ENCODE measurements around the gene CNTNAP2. TPM values are rescaled to one million over a fixed set of nuclear protein-coding genes. Genes with fewer than 3 reads are reported as not detected.

CNTNAP2 gene
- total and polyA plus RNA-seq, 2 of the 4 experiments (the other 2 are of a cell fraction), result not detected

DNA sequence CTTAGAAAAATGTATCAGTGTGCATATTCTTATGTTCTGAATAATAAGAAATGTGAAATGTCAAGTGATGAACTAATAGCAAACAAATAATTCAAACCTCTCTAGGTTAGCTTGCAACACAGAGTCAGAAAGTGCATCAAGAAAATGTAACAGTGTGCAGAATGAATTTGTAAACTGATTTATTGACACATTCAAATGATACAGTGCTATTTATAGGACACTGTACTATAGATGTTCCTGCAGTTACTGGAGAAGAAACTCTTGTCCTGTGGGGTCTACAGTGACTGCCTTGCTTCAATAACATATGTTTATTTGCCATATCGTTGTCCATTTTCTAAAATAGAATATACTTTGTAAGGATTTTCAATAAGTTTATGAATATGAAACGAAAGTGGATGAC is 639.0 kb downstream of the CNTNAP2 start:
- H2AK5ac ChIP-seq (ENCODE audit: low read depth, low read length), result no peak overlapping the region
- H2BK120ac ChIP-seq (ENCODE audit: low read depth, low read length), result no peak overlapping the region
- no peaks in the 10 kb centered on the region for H3K79me1 ChIP-seq (ENCODE audit: low read depth in 1 of 2, low read length in 2 of 2)
- no peak overlapping the region for H3K4me3 ChIP-seq (ENCODE audit: insufficient read depth, low read depth, low read length)
- H2BK5ac ChIP-seq (ENCODE audit: low read depth, low read length, poor library complexity, severe bottlenecking), result no peak overlapping the region
- no peak overlapping the region for H4K5ac ChIP-seq (ENCODE audit: low read depth, low read length)
- DNase-seq, result no peak
- no peaks in the 10 kb centered on the region for H3K4me1 ChIP-seq (ENCODE audit: control insufficient read depth, insufficient read depth, low read length)
- intact Hi-C loops (cut with micrococcal nuclease) (no loop called here), dilution Hi-C loops (cut with HindIII; ENCODE audit: low sequenced_read_pairs, unreplicated experiment) (no loop called here), in situ Hi-C loops (cut with MboI; ENCODE audit: low sequenced_read_pairs) (no loop called here)
- H2AFZ ChIP-seq (replicated peaks; ENCODE audit: low read length, poor library complexity), result no peak overlapping the region
- H3K27ac ChIP-seq (ENCODE audit: insufficient read depth, low read length), result no peak overlapping the region
- H3K36me3 ChIP-seq (ENCODE audit: control insufficient read depth, insufficient read depth, low read length), result no peaks in the 10 kb centered on the region
- POLR2A ChIA-PET (ENCODE audit: unreplicated experiment), result no interaction called here
- H2BK15ac ChIP-seq (ENCODE audit: low read depth, low read length), result no peak overlapping the region
- TF ChIP-seq CHD1 (IDR thresholded peaks at IDR 0.05; ENCODE audit: low read depth, low read length) (no peak), SMC3 (IDR thresholded peaks at IDR 0.05; ENCODE audit: low read depth, low read length) (no peak), MXI1 (IDR thresholded peaks at IDR 0.05; ENCODE audit: borderline replicate concordance, low read depth, low read length) (no peak), RCOR1 (IDR thresholded peaks at IDR 0.05; ENCODE audit: insufficient replicate concordance, low read length) (no peak), MAFK (IDR thresholded peaks at IDR 0.05; ENCODE audit: low read depth, low read length) (no peak), RAD21 (IDR thresholded peaks at IDR 0.05; ENCODE audit: low read length) (no peak), POLR2A (IDR thresholded peaks at IDR 0.05; ENCODE audit: low read depth, low read length) (no peak), BHLHE40 (IDR thresholded peaks at IDR 0.05; ENCODE audit: low read depth, low read length) (no peak), MAZ (IDR thresholded peaks at IDR 0.05; ENCODE audit: borderline replicate concordance, low read depth, low read length) (no peak)
- TF ChIP-seq, protein P1, sequence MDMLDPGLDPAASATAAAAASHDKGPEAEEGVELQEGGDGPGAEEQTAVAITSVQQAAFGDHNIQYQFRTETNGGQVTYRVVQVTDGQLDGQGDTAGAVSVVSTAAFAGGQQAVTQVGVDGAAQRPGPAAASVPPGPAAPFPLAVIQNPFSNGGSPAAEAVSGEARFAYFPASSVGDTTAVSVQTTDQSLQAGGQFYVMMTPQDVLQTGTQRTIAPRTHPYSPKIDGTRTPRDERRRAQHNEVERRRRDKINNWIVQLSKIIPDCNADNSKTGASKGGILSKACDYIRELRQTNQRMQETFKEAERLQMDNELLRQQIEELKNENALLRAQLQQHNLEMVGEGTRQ (IDR thresholded peaks at IDR 0.05; ENCODE audit: low read depth, low read length), result no peak
- H3K14ac ChIP-seq (replicated peaks; ENCODE audit: low read depth, low read length), result no peak overlapping the region
- no peaks in the 10 kb centered on the region for H3K27me3 ChIP-seq (ENCODE audit: control insufficient read depth, insufficient read depth, low read length)
- CTCF ChIA-PET, result no interaction called here
- no peak overlapping the region for H2AK9ac ChIP-seq (replicated peaks; ENCODE audit: low read depth, low read length, poor library complexity)
- no peak overlapping the region for H3K23ac ChIP-seq (ENCODE audit: low read depth, low read length)
- H3K56ac ChIP-seq (ENCODE audit: extremely low read depth, insufficient read depth, low read length), result no peak overlapping the region
- no peak overlapping the region for H3K18ac ChIP-seq (ENCODE audit: low read depth, low read length)
- no peak overlapping the region for H2BK20ac ChIP-seq (ENCODE audit: low read depth, low read length)
- H3K9me1 ChIP-seq (ENCODE audit: insufficient read depth, low read length), result no peaks in the 10 kb centered on the region
- no peak overlapping the region for H4K8ac ChIP-seq (ENCODE audit: low read depth in 2 of 2, low read length in 2 of 2)
- H4K91ac ChIP-seq (ENCODE audit: insufficient read depth, low read depth, low read length), result no peak overlapping the region
- H4K20me1 ChIP-seq (ENCODE audit: insufficient read depth, low read length), result no peaks in the 10 kb centered on the region
- no peak for ATAC-seq (ENCODE audit: low read depth)
- no peak overlapping the region for H3K4ac ChIP-seq (ENCODE audit: low read depth, low read length)
- BruUV-seq (replicated peaks), result no TSS peak
- WGBS, 2 experiments (ENCODE audit: extremely low coverage in 2 of 2, insufficient read length in 1 of 2), result no CpG with 5 or more reads among the region's 2 CpGs
- no peak overlapping the region for H3K4me2 ChIP-seq (ENCODE audit: low read depth, low read length)
- H3K9me3 ChIP-seq (ENCODE audit: control insufficient read depth, insufficient read depth, low read length), result peaks cover 3% of the 10 kb centered on the region; the same call in 1 of the 2 replicates
- no peak overlapping the region for H3K9ac ChIP-seq (ENCODE audit: low read depth, low read length)
